D721Med (cell line): ENCODE results near the gene INSYN2A.

ENCODE experiments used
- DNase-seq: peaks from one replicate; pipeline ENCODE4 v3.0.0; 2011; ENCODE audit warnings: low spot score; ENCODE audit not compliant: insufficient read length
- FAIRE-seq: peaks from 2 replicates; lab custom pipeline; 2011; peaks lifted over from hg19 to GRCh38; lab: Jason Lieb, UNC
- CTCF ChIP-seq: IDR thresholded peaks from 2 replicates; pipeline ENCODE4 v1.5.1; 2012; ENCODE audit warnings: mild to moderate bottlenecking, control low read depth; ENCODE audit not compliant: insufficient read depth; ENCODE audit errors: missing control alignments

The INSYN2A gene

GRCh38 chr10:127157089-127157488, 39.3 kb downstream of the INSYN2A start:
- TF ChIP-seq CTCF = no peak
- DNase-seq (no peak), FAIRE-seq (no peak)

- no peak for TF ChIP-seq CTCF
- FAIRE-seq (no peak), DNase-seq (no peak)
These were observed 41.4 kb downstream of the INSYN2A start for GRCh38 chr10:127154831-127155620.

- DNase-seq (no peak), FAIRE-seq (no peak)
- TF ChIP-seq CTCF = no peak
These were observed 43.2 kb downstream of the INSYN2A start for GRCh38 chr10:127153181-127153580.

GRCh38 chr10:127151981-127152699, 44.3 kb downstream of the INSYN2A start:
- TF ChIP-seq CTCF = no peak
- FAIRE-seq (no peak), DNase-seq (no peak)

- FAIRE-seq = no peak
- DNase-seq = no peak
- no peak for TF ChIP-seq CTCF
These were observed 44.9 kb downstream of the INSYN2A start for GRCh38 chr10:127151541-127151940.

GRCh38 chr10:127150136-127150535, 46.3 kb downstream of the INSYN2A start:
- FAIRE-seq (no peak), DNase-seq (no peak)
- TF ChIP-seq CTCF = no peak
